Stimulated activated CD8-positive, alpha-beta memory T cell treated with anti-CD3 and anti-CD28 coated beads, Interleukin-12 subunit alpha, Interleukin-12 subunit beta, amount 100 ng/mL, for 24 hours (primary cell): ENCODE results near the gene EGLN1.

ENCODE experiments used
- DNase-seq: peaks from one replicate; pipeline ENCODE4 v3.0.0-alpha.2; 2020; ENCODE audit errors: extremely low read depth

The EGLN1 gene

GRCh38 chr1:231332761-231333160 is 89.3 kb downstream of the EGLN1 start:
- DNase-seq, result no peak

- no peak for DNase-seq
Observed at GRCh38 chr1:231329483-231329882, 92.6 kb downstream of the EGLN1 start.

GRCh38 chr1:231327617-231328016 is 94.5 kb downstream of the EGLN1 start:
- no peak for DNase-seq

- DNase-seq, result no peak
Observed at GRCh38 chr1:231326248-231326647, 95.8 kb downstream of the EGLN1 start.

- DNase-seq, result no peak
Observed at GRCh38 chr1:231324660-231325059, 97.4 kb downstream of the EGLN1 start.

- no peak for DNase-seq
Observed at GRCh38 chr1:231322880-231323530, 99.1 kb downstream of the EGLN1 start.

GRCh38 chr1:231319080-231319479 is 103.0 kb downstream of the EGLN1 start:
- DNase-seq, result no peak

GRCh38 chr1:231318568-231318967 is 103.5 kb downstream of the EGLN1 start:
- DNase-seq, result no peak

- no peak for DNase-seq
Observed at GRCh38 chr1:231318015-231318355, 104.1 kb downstream of the EGLN1 start.

GRCh38 chr1:231317306-231318014 is 104.6 kb downstream of the EGLN1 start:
- DNase-seq, result no peak

- DNase-seq, result no peak
Observed at GRCh38 chr1:231315887-231316286, 106.2 kb downstream of the EGLN1 start.
